ENCODE measurements around the gene KDM4B.

The KDM4B gene

DNA sequence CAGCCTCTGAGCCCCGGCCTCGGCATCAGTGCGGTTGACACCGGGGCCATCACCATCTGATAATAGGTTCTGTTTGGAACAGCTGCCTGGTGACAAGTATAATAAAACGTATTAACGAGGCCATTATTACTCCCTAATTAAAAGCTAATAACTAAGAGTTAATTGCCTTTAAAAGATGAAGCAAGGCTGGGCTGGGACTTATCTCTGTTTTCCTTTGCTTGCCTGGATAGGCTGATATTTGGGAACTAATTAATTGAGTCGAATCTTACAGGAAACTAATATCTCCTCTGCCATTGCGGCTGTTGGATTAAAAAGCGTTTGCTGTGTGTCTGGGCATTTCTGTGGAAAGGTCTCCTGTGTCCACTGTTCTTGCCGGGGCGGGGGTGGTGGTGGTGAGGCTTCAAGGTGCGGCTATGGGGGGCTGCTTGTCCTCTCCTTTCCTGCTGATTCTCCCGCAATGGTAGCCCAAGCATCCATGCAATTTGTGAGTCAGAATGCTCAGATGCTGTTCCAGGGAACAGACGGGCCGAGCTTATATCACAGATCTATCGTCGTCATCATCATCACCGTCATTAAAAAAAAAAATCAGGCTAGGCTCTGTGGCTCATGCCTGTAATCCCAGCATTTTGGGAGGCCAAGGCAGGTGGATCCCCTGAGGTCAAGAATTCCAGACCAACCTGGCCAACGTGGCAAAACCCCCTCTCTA, 209.0 kb downstream of the KDM4B start:
- TF ChIP-seq, protein P1, sequence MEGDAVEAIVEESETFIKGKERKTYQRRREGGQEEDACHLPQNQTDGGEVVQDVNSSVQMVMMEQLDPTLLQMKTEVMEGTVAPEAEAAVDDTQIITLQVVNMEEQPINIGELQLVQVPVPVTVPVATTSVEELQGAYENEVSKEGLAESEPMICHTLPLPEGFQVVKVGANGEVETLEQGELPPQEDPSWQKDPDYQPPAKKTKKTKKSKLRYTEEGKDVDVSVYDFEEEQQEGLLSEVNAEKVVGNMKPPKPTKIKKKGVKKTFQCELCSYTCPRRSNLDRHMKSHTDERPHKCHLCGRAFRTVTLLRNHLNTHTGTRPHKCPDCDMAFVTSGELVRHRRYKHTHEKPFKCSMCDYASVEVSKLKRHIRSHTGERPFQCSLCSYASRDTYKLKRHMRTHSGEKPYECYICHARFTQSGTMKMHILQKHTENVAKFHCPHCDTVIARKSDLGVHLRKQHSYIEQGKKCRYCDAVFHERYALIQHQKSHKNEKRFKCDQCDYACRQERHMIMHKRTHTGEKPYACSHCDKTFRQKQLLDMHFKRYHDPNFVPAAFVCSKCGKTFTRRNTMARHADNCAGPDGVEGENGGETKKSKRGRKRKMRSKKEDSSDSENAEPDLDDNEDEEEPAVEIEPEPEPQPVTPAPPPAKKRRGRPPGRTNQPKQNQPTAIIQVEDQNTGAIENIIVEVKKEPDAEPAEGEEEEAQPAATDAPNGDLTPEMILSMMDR (IDR thresholded peaks at IDR 0.05; ENCODE audit: control insufficient read depth, insufficient read depth, low read depth, low read length, missing control alignments), result no peak
- no peak for DNase-seq (ENCODE audit: low read depth)
- no peak overlapping the region for H3K4me3 ChIP-seq (ENCODE audit: control insufficient read depth, low read depth, low read length)

DNA sequence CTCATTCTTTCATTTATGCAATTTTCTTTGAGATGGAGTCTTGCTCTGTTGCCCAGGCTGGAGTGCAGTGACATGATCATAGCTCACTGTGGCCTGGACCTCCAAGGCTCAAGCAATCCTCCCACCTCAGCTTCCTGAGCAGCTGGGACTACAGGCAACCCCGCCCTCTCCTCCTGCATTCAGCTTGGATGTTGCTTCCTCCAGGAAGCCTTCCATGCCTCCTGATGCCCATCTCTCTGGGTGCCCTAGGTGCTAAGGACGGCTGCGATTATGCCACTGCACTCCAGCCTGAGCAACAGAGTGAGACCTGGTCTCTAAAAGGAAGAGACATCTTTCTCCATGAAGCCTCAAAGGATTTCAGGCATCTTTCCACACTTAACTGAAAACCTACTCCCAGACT, 209.9 kb downstream of the KDM4B start:
- no peak overlapping the region for H3K4me3 ChIP-seq (ENCODE audit: control insufficient read depth, low read depth, low read length)
- TF ChIP-seq, protein P1 (IDR thresholded peaks at IDR 0.05; ENCODE audit: control insufficient read depth, insufficient read depth, low read depth, low read length, missing control alignments), result no peak
- no peak for DNase-seq (ENCODE audit: low read depth)

DNA sequence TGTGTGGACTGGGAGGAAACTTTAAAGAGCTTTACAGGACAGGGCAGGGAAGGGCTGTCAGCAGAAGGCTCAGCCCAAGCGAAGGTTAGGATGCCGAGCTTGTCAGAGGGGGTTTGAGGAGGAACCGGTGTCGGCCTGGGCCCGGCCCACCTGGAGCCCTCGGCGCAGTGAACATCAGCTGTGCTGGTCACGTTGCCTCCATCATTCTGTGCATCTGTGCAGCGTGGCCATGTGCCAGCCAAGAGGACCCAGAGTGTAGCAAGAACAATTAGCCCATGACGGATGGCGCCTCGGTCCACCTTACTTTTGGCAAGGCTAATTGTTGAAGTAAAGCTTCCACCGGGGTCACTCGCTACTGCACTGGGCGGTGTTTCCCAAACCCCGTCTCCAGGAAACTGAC, 210.3 kb downstream of the KDM4B start:
- DNase-seq (ENCODE audit: low read depth), result no peak
- TF ChIP-seq, protein P1 (IDR thresholded peaks at IDR 0.05; ENCODE audit: control insufficient read depth, insufficient read depth, low read depth, low read length, missing control alignments), result no peak
- H3K4me3 ChIP-seq (ENCODE audit: control insufficient read depth, low read depth, low read length), result no peak overlapping the region

DNA sequence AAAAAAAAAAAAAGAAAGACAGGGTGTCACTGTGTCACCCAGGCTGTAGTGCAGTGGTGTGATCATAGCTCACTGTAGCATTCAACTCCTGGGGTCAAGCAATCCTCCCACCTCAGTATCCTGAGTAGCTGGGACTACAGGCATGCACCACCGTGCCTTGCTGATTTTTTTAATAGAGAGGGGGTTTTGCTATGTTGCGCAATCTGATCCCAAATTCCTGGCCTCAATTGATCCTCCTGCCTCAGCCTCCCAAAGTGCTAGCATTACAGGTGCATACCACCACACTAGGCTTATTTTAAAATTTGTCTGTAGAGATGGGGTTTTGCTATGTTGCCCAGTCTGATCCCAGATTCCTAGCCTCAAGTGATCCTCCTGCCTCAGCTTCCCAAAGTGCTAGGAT, 212.4 kb downstream of the KDM4B start:
- TF ChIP-seq, protein P1 (IDR thresholded peaks at IDR 0.05; ENCODE audit: control insufficient read depth, insufficient read depth, low read depth, low read length, missing control alignments), result no peak

DNA sequence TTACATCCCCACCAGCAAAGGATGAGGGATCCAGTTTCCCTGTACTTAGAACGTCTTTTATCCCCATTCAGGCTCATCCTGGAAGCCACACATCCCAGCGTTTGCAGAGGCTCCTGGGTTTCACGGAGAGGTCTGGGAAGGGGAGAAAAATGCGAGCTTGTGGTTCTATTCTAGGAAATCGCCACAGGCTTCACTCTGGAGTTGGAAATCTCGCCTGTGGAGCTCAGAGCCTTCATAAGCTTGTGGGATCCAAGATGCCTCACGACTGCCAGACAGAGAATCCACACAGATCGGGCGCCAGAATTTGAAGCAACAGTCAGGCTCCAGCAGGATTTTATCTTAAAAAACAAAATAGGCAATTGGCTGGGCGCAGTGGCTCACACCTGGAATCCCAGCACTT, 213.8 kb downstream of the KDM4B start:
- no peak overlapping the region for H3K4me3 ChIP-seq (ENCODE audit: control insufficient read depth, low read depth, low read length)
- TF ChIP-seq, protein P1 (IDR thresholded peaks at IDR 0.05; ENCODE audit: control insufficient read depth, insufficient read depth, low read depth, low read length, missing control alignments), result no peak
- no peak for DNase-seq (ENCODE audit: low read depth)

More for the DNA sequence above, 212.4 kb downstream of the KDM4B start:
- DNase-seq (ENCODE audit: low read depth), result no peak
- no peak overlapping the region for H3K4me3 ChIP-seq (ENCODE audit: control insufficient read depth, low read depth, low read length)

DNA sequence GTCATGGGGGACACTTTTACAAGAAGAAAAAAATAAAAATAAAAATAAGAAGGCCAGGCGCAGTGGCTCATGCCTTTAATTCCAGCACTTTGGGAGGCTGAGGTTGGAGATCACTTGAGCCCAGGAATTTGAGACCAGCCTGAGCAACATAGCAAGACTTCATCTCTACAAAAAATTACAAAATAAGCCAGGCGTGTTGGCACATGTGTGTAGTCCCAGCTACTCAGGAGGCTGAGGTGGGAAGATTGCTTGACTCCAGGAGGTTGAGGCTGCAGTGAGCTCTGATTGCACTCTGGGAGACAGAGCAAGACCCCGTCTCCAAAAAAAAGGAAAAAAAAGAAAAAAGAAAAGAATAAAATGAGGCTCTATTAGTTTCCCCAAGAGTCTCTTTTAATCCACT, 214.7 kb downstream of the KDM4B start:
- TF ChIP-seq, protein P1 (IDR thresholded peaks at IDR 0.05; ENCODE audit: control insufficient read depth, insufficient read depth, low read depth, low read length, missing control alignments), result no peak
- no peak for DNase-seq (ENCODE audit: low read depth)
- H3K4me3 ChIP-seq (ENCODE audit: control insufficient read depth, low read depth, low read length), result no peak overlapping the region
